ENCODE results near the gene TNS2. TPM values are rescaled to one million over a fixed set of nuclear protein-coding genes. Genes with fewer than 3 reads are reported as not detected.

The TNS2 gene
- total and polyA plus RNA-seq, 9 of the 15 experiments (the other 6 are each of a cell fraction or from before 2014, with no cell fraction given): 0.28 to 3.1 (median 1.2) TPM; not detected in 1

- TF ChIP-seq ZNF280A (IDR thresholded peaks at IDR 0.05; ENCODE audit: low read depth, partially characterized antibody) (no peak), BDP1 (IDR thresholded peaks at IDR 0.05; ENCODE audit: insufficient read depth, insufficient read length) (no peak), BMI1 (IDR thresholded peaks at IDR 0.05; ENCODE audit: low read length) (no peak), SP1 (CRISPR knock-in tag; IDR thresholded peaks at IDR 0.05) (peak; percentile 89), ATF7 (IDR thresholded peaks at IDR 0.05) (peak; percentile 96), SRSF1 (IDR thresholded peaks at IDR 0.05; ENCODE audit: low read depth, low read length) (no peak), POLR2B (IDR thresholded peaks at IDR 0.05; ENCODE audit: low read depth, partially characterized antibody) (no peak), ZNF77 (CRISPR knock-in tag; IDR thresholded peaks at IDR 0.05) (no peak), CREM (IDR thresholded peaks at IDR 0.05; ENCODE audit: low read depth) (peak; percentile 85), SRSF7 (optimal IDR thresholded peaks at IDR 0.05; ENCODE audit: low read depth, low read length) (no peak), SFPQ (IDR thresholded peaks at IDR 0.05; ENCODE audit: low read depth, low read length) (no peak), SMAD4 (CRISPR knock-in tag; conservative IDR thresholded peaks at IDR 0.05) (no peak), ZNF184 (CRISPR knock-in tag; IDR thresholded peaks at IDR 0.05) (no peak), E2F1 (CRISPR knock-in tag; IDR thresholded peaks at IDR 0.05) (no peak), ZNF23 (CRISPR knock-in tag; IDR thresholded peaks at IDR 0.05) (no peak), MIER1 (IDR thresholded peaks at IDR 0.05; ENCODE audit: low read depth) (no peak), ZC3H8 (IDR thresholded peaks at IDR 0.05) (no peak), YY1 (IDR thresholded peaks at IDR 0.05; ENCODE audit: borderline replicate concordance in 1 of 3, control insufficient read depth in 1 of 3, extremely low read depth in 1 of 3, insufficient read depth in 3 of 3, insufficient read length in 1 of 3, insufficient replicate concordance in 2 of 3, low read depth in 1 of 3, low read length in 2 of 3) (peak in 1 of 3 experiments; percentile 23), ZNF707 (CRISPR knock-in tag; conservative IDR thresholded peaks at IDR 0.05) (no peak), HNRNPLL (IDR thresholded peaks at IDR 0.05; ENCODE audit: low read depth, low read length, poor library complexity, severe bottlenecking) (no peak), NUFIP1 (IDR thresholded peaks at IDR 0.05; ENCODE audit: partially characterized antibody) (no peak), ZFP1 (CRISPR knock-in tag; IDR thresholded peaks at IDR 0.05) (no peak), GABPB1 (CRISPR knock-in tag; IDR thresholded peaks at IDR 0.05) (0 out of 2 replicates have a peak, but pooled peaks have one; percentile 49), POU5F1 (IDR thresholded peaks at IDR 0.05; ENCODE audit: borderline replicate concordance, low read depth, low read length, partially characterized antibody) (no peak), ZBTB8A (IDR thresholded peaks at IDR 0.05; ENCODE audit: partially characterized antibody) (no peak)
These were observed 4.4 kb downstream of the TNS2 start (continued) for GRCh38 chr12:53054112-53054878.
